Inferior parietal cortex (tissue), 1 donor: ENCODE measurements around the gene HBS1L.

Source experiments
- DNase-seq: peaks from one replicate; pipeline ENCODE4 v3.0.0-alpha.2; 2016; ENCODE audit errors: extremely low spot score

HBS1L gene

GRCh38 chr6:134949927-134950326 is 104.7 kb downstream of the HBS1L start, which contains the start of gene ALDH8A1:
Gene ALDH8A1, minus strand, starts transcription at chr6:134950101. Its CDS starts 48 bp downstream, at chr6:134950053.
- DNase-seq, result no peak

GRCh38 chr6:134948691-134949090 is 105.9 kb downstream of the HBS1L start:
- no peak for DNase-seq

- no peak for DNase-seq
These were observed 106.5 kb downstream of the HBS1L start for GRCh38 chr6:134948142-134948541.

DNA sequence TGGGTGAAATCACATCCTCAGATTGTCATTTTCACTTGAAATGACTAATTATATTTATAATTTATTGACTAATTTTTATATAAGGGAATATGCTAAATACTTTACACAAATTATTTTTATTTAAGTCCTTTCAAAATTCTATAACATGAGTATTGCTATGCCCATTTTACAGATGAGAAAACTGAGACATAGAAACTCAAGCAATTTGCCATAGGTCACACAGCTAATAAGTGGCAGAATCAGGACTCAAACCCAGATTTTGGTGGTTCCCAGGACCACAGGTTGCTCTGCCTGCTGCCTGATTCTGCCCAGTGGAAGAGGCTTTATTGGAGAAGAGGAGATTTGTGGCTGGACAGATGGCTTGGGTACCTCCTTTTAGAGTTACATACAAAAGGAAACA is 109.6 kb downstream of the HBS1L start:
- DNase-seq, result no peak

- DNase-seq, result no peak
These were observed 111.0 kb downstream of the HBS1L start for GRCh38 chr6:134943522-134944111.

DNA sequence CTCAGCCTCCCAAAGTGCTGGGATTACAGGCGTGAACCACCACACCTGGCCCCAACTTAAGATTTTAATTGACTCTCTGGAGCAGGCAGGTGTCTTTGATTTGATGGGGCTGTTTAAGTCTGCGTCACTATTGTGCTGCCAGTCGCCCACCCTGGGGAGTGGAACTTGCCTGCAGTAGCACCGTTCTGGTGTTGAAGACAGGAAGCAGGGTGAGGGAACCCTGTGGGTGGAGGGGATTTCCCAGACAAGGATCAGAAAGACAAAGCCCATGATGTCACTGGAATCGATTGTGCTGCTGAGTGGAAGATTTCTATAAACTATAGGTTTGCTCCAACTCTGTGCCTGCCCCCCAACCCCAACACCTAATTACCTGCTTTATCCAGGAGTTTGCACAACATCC is 115.7 kb downstream of the HBS1L start:
- DNase-seq, result no peak

- no peak for DNase-seq
These were observed 117.2 kb downstream of the HBS1L start for GRCh38 chr6:134937426-134937825.

DNA sequence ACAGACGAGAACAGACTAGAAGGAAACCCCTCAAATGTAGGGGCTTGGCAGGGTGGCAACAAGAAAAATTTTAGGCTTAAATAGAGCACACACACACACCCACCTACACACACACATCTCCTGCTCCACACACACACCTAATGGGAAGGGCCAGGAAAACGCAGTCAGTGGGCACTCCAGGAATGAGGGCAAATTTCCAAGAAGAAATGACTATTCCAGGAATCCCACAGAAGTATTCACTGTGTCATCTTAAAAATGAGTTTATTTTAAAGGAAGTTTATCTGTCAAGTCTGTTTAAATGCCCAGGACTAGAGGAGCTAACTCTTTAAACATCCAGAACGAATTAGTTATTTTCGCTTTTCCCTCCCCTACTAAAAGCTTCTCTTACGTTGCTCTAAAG is 117.7 kb downstream of the HBS1L start:
- no peak for DNase-seq

- DNase-seq, result no peak
These were observed 118.1 kb downstream of the HBS1L start for GRCh38 chr6:134936476-134936875.

- DNase-seq, result no peak
These were observed 119.7 kb downstream of the HBS1L start for GRCh38 chr6:134934793-134935485.

DNA sequence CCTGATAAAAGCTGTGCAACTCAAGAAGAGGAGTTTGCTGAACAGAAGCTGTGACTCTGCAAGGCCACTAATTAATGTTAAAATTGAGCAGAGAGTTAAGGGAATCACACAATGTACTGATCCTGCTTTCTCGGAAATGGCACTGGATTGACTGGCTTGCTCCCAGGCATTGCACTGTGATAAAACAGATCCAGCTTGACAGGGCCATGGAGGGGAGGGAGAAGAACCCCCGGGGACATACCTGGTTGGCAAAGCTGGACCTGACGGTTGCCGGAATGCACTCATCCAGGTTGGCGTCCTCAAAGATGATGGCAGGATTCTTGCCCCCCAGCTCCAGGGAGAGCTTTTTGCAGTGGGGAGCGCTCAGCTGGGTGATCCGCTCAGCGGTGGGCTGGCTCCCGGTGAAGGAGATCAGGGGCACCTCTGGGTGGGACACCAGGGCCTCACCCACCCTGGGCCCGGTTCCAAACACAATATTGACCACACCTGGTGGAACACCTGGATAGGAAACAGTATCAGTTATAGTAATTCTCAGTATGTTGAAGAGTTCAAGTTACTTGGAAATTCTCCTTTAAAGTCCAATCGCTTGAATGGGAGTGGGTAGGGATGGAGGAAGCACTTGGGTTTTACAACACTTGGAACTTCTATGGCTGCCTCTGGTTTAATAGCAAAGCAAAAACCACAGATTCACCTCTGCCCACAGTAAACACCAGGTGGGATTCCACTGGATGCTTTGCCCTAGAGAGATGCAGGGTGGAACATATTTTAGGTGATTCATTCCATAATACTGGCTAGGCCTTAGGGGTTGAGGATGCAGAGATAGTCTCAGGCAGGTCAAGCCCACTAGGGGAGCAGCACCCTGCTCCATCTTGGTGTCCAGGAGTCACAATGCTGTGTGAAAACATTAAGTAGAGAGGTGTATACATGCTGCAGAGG is 121.8 kb downstream of the HBS1L start:
- no peak for DNase-seq

GRCh38 chr6:134932098-134932497 is 122.5 kb downstream of the HBS1L start:
- no peak for DNase-seq

DNA sequence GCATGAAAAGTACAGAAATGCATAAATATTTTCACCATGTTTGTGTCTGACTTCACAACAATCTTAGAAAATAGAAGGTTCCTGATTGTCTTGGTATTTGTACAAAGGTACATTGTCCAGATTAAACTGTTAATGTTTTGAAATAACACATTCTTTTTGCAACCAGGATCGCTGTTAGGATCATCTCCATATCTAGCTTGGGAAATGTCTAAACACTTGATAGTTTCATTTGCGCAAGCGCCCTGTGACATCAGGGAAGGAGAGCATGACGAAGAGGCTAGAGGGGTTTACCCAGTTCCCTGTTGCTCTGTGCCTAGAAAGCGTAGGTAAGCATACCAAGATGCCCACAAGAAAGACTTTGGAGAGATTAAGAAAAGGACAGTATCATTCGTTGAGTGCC is 124.2 kb downstream of the HBS1L start:
- no peak for DNase-seq

- no peak for DNase-seq
These were observed 126.3 kb downstream of the HBS1L start for GRCh38 chr6:134928151-134928900.

GRCh38 chr6:134925800-134926199 is 128.8 kb downstream of the HBS1L start:
- no peak for DNase-seq

DNA sequence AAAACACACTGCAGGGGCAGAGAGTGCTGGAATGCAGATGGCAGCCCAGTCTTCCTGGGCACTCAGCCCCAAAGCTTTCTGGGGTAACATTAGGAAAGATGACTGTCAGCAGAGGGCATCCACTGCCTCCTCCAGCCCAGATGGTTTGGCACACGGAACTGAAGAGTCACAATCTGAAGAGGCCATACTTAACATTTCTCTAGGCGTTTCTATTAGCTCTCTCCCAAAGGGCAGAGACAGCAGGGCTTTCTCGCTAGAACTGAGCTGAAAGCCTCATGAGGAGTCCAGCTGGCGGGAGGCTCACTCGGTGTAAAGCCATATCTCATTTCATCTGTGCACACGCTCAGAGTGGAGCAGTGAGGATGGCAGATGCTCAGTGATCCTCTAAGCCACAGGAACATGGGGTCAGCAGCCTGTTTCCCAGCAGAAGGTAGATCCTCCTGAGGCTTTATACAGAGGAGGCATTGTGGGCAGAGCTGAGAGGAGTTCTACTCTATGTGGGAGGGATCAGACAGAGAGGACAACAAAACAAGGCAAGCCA is 132.8 kb downstream of the HBS1L start:
- DNase-seq, result no peak

GRCh38 chr6:134921276-134921675 is 133.3 kb downstream of the HBS1L start:
- DNase-seq, result no peak

- no peak for DNase-seq
These were observed 134.2 kb downstream of the HBS1L start for GRCh38 chr6:134920422-134920821.

- no peak for DNase-seq
These were observed 136.1 kb downstream of the HBS1L start for GRCh38 chr6:134918418-134918961.

- DNase-seq, result no peak
These were observed 143.1 kb downstream of the HBS1L start for GRCh38 chr6:134911547-134911946.

DNA sequence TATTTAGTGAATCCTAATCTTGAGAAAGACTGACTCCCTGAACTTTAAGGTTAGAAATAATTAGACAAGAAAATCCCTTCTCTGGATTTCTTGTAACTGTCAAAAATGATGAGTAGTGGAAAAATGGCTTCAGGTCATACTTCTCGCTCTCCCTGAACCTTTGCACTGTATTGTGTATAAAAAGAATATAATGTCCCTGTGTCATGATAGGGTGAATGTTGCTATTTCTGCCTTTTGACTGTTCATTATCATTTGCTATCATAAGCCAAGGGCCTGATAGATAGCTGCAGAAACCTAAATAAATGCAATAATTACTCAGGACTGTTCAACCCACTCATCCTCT is 144.1 kb downstream of the HBS1L start:
- DNase-seq, result no peak
